ENCODE measurements around the gene MYO5A. TPM values are rescaled to one million over a fixed set of nuclear protein-coding genes. Genes with fewer than 3 reads are reported as not detected.
"Not testable (repeated sequence)": the region's sequence is repeated elsewhere in the genome, so short reads cannot be mapped to it uniquely, and the experiment has no call there.

The MYO5A gene
- total RNA-seq, 4 donors from 2014 or later = 10.9 to 151 (median 17.0) TPM

DNA sequence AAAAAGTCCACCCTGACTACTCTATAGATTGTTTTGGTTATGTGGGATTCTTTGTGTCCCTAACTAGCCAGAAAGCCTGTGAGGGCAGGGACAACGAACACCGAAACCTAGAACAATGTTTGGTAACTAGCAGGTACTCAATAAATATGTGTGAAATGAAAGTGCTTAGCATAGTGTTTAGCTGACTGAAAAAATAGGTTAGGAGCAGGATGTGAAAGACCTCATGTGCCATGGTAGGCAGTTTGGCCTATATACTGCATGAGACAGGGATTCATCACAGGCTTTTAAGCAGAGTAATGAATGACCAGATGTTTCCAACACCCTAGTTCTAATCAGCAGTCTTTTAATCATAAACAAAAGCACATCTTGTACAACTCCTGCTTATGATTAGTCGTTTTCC is 64.2 kb downstream of the MYO5A start:
- peaks cover 0 to 11% (median 2%) of the 10 kb centered on the region in 4 donors for H3K4me1 ChIP-seq
- TF ChIP-seq POLR2AphosphoS5 (IDR thresholded peaks at IDR 0.05) (no peak), EP300 (IDR thresholded peaks at IDR 0.05; ENCODE audit: low read depth) (no peak), POLR2A (IDR thresholded peaks at IDR 0.05) (no peak)
- TF ChIP-seq, protein P1, sequence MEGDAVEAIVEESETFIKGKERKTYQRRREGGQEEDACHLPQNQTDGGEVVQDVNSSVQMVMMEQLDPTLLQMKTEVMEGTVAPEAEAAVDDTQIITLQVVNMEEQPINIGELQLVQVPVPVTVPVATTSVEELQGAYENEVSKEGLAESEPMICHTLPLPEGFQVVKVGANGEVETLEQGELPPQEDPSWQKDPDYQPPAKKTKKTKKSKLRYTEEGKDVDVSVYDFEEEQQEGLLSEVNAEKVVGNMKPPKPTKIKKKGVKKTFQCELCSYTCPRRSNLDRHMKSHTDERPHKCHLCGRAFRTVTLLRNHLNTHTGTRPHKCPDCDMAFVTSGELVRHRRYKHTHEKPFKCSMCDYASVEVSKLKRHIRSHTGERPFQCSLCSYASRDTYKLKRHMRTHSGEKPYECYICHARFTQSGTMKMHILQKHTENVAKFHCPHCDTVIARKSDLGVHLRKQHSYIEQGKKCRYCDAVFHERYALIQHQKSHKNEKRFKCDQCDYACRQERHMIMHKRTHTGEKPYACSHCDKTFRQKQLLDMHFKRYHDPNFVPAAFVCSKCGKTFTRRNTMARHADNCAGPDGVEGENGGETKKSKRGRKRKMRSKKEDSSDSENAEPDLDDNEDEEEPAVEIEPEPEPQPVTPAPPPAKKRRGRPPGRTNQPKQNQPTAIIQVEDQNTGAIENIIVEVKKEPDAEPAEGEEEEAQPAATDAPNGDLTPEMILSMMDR (IDR thresholded peaks at IDR 0.05) = no peak
- no peak for DNase-seq
- peaks cover 6% of the 10 kb centered on the region in 2 donors for H3K9me3 ChIP-seq
- WGBS, 2 donors (ENCODE audit: low coverage in 1 of 2) = 65 to 68% methylated on average over 3 of the region's 3 CpGs
- peak overlapping the region; percentile 25 to 58 (median 34) for H3K27ac ChIP-seq
- in situ Hi-C loops (cut with MboI; ENCODE audit: low pct_ligation_motif_present in 1 of 4, low pct_unique_long_range_greater_than_20kb in 1 of 4, low sequenced_read_pairs in 3 of 4) (no loop called here), intact Hi-C loops (cut with DNase I; ENCODE audit: low total_unique reads) (no loop called here)
- no peaks in the 10 kb centered on the region for H3K27me3 ChIP-seq
- H3K36me3 ChIP-seq = no peaks in the 10 kb centered on the region
- H3K4me3 ChIP-seq = no peak overlapping the region

DNA sequence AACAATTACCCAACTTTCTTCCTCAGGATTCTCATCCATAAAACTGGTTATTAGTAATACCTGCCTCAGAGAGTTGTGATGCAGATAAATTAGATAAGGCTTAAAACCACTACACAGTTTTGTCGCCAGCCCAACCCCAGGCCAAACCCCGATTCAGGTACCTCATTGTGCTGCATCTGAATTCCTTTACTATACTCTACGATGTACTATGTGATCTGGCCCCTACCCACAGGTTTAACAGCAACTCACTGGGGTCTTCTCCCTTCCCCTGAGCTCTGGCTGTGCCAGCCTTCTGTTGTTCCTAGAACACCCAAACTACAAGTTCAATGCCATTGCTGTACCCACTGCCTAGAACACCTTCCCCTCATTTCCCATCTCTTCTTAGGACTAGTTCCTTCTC is 64.6 kb downstream of the MYO5A start:
- Histone ChIP-seq H3K36me3 (no peaks in the 10 kb centered on the region), H3K27ac (peak overlapping the region in 3 of 4 donors; percentile 30 to 58 (median 38)), H3K9me3 (peaks cover 6% of the 10 kb centered on the region in 2 donors), H3K4me3 (no peak overlapping the region), H3K27me3 (no peaks in the 10 kb centered on the region), H3K4me1 (peaks cover 0 to 11% (median 2%) of the 10 kb centered on the region in 4 donors)
- intact Hi-C loops (cut with DNase I; ENCODE audit: low total_unique reads) = no loop called here
- 79% methylated on average over 3 of the region's 3 CpGs; no CpG with 5 or more reads in 1 of the 2 donors for WGBS, 2 donors (ENCODE audit: low coverage in 1 of 2)
- TF ChIP-seq POLR2A (IDR thresholded peaks at IDR 0.05) (no peak), POLR2AphosphoS5 (IDR thresholded peaks at IDR 0.05) (no peak), EP300 (IDR thresholded peaks at IDR 0.05; ENCODE audit: low read depth) (no peak)
- TF ChIP-seq, protein P1 (IDR thresholded peaks at IDR 0.05) = no peak
- in situ Hi-C loops (cut with MboI; ENCODE audit: low pct_ligation_motif_present in 1 of 4, low pct_unique_long_range_greater_than_20kb in 1 of 4, low sequenced_read_pairs in 3 of 4) = no loop called here
- no peak for DNase-seq

DNA sequence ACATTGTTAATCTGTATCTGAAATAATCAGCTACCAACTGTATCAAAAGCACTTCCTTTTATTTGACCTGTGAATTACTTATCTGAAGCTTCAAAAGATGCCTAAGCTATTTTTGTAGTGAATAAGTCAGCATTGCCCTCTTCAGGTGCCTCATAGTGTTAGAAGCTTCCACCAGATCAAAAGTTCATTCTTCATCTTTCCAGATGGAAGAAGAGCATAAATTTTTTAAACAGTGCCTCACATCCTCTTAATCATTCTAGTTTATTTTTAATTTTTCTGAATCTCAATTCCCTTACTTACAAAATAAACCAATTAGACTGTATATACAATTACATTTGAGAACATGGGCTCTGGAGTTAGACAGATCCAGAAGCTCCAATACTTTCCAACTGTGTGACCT is 65.0 kb downstream of the MYO5A start:
- peak overlapping the region in 2 of 4 donors; percentile 30 to 58 for H3K27ac ChIP-seq
- intact Hi-C loops (cut with DNase I; ENCODE audit: low total_unique reads) = no loop called here
- DNase-seq = no peak
- in situ Hi-C loops (cut with MboI; ENCODE audit: low pct_ligation_motif_present in 1 of 4, low pct_unique_long_range_greater_than_20kb in 1 of 4, low sequenced_read_pairs in 3 of 4) = no loop called here
- no peaks in the 10 kb centered on the region for H3K27me3 ChIP-seq
- H3K9me3 ChIP-seq = peaks cover 6% of the 10 kb centered on the region in 2 donors
- H3K36me3 ChIP-seq = no peaks in the 10 kb centered on the region
- peaks cover 0 to 11% (median 2%) of the 10 kb centered on the region in 4 donors for H3K4me1 ChIP-seq
- no peak overlapping the region for H3K4me3 ChIP-seq
- TF ChIP-seq POLR2A (IDR thresholded peaks at IDR 0.05) = no peak
- no peak for TF ChIP-seq EP300 (IDR thresholded peaks at IDR 0.05; ENCODE audit: low read depth)

DNA sequence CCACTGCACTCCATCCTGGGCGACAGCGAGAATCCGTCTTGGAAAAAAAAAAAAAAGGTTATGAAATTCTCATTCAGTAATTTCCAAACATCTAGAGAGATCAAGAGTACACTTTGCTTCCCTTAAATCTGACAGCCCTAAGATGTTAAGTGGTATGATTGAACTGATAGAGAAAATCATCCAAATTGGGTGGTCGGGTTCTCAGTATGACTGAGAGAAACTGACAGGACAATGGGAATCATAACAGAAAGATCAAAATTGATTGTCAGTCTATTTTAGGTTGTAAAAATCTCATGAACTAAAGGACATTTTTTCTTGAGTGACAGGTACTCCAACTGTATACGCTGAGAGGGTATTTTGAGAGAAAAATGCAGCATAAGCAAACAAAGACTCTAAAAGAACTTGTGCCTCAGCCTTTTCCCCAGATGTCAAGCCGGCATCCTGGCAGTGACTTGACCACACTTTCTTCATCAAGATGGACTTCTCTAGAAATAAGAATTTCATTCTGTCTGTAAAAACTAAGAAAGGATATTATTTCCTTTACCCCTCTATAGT is 65.8 kb downstream of the MYO5A start:
- H3K27ac ChIP-seq = no peak overlapping the region
- intact Hi-C loops (cut with DNase I; ENCODE audit: low total_unique reads) = no loop called here

DNA sequence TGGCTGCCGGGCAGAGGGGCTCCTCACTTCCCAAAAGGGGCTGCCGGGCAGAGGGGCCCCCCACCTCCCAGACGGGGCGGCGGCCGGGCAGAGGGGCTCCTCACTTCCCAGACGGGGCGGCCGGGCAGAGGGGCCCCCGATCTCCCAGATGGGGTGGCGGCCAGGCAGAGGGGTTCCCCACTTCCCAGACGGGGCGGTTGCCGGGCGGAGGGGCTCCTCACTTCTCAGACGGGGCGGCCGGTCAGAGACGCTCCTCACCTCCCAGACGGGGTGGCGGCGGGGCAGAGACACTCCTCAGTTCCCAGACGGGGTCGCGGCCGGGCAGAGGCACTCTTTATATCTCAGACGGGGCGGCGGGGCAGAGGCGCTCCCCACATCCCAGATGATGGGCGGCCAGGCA is 69.0 kb downstream of the MYO5A start:
- H3K4me1 ChIP-seq; H3K9me3 ChIP-seq; in situ Hi-C loops (cut with MboI; ENCODE audit: low pct_ligation_motif_present in 1 of 4, low pct_unique_long_range_greater_than_20kb in 1 of 4, low sequenced_read_pairs in 3 of 4); H3K36me3 ChIP-seq; intact Hi-C loops (cut with DNase I; ENCODE audit: low total_unique reads); H3K4me3 ChIP-seq; H3K27ac ChIP-seq; DNase-seq; H3K27me3 ChIP-seq: not testable (repeated sequence)
- WGBS, 2 donors (ENCODE audit: low coverage in 1 of 2) = 94% methylated on average over 20 of the region's 31 CpGs; no CpG with 5 or more reads in 1 of the 2 donors

More for the DNA sequence above, 65.8 kb downstream of the MYO5A start:
- Histone ChIP-seq H3K4me1 (peaks cover 0 to 11% (median 2%) of the 10 kb centered on the region in 4 donors), H3K36me3 (no peaks in the 10 kb centered on the region), H3K27me3 (no peaks in the 10 kb centered on the region), H3K4me3 (no peak overlapping the region), H3K9me3 (peaks cover under 1 to 4% of the 10 kb centered on the region in 2 donors)
- WGBS, 2 donors (ENCODE audit: low coverage in 1 of 2) = 63 to 85% methylated on average over 4 to 6 of the region's 6 CpGs
- TF ChIP-seq EP300 (IDR thresholded peaks at IDR 0.05; ENCODE audit: low read depth) = no peak
- no peak for TF ChIP-seq POLR2AphosphoS5 (IDR thresholded peaks at IDR 0.05)
- TF ChIP-seq, protein P1 (IDR thresholded peaks at IDR 0.05) = no peak
- TF ChIP-seq POLR2A (IDR thresholded peaks at IDR 0.05) = no peak
- no peak for DNase-seq
- in situ Hi-C loops (cut with MboI; ENCODE audit: low pct_ligation_motif_present in 1 of 4, low pct_unique_long_range_greater_than_20kb in 1 of 4, low sequenced_read_pairs in 3 of 4) = no loop called here

DNA sequence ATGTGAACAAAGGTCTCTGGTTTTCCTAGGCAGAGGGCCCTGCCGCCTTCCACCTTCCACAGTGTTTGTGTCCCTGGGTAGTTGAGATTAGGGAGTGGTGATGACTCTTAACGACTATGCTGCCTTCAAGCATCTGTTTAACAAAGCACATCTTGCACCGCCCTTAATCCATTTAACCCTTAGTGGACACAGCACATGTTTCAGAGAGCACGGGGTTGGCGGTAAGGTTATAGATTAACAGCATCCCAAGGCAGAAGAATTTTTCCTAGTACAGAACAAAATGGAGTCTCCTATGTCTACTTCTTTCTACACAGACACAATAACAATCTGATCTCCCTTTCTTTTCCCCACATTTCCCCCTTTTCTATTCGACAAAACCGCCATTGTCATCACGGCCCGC is 69.4 kb downstream of the MYO5A start:
- intact Hi-C loops (cut with DNase I; ENCODE audit: low total_unique reads); H3K4me3 ChIP-seq; H3K27ac ChIP-seq; in situ Hi-C loops (cut with MboI; ENCODE audit: low pct_ligation_motif_present in 1 of 4, low pct_unique_long_range_greater_than_20kb in 1 of 4, low sequenced_read_pairs in 3 of 4); H3K9me3 ChIP-seq; H3K4me1 ChIP-seq; H3K27me3 ChIP-seq; H3K36me3 ChIP-seq; DNase-seq: not testable (repeated sequence)
- WGBS, 2 donors (ENCODE audit: low coverage in 1 of 2) = 83% methylated on average over 9 of the region's 9 CpGs; no CpG with 5 or more reads in 1 of the 2 donors

All from transverse colon (tissue), 4 donors.